HG03039 (cell line): ENCODE results near the gene PI4KA.

Experiments
- ATAC-seq: cut with Tn5 transposase; IDR thresholded peaks from one replicate; pipeline ENCODE4 v1.9.1; 2021; ENCODE audit warnings: mild to moderate bottlenecking, moderate library complexity; ENCODE audit not compliant: unreplicated experiment

Gene PI4KA

GRCh38 chr22:20819471-20819870 lies 39.1 kb downstream of the PI4KA start:
- no peak for ATAC-seq

GRCh38 chr22:20818471-20818870 lies 40.1 kb downstream of the PI4KA start:
- no peak for ATAC-seq

- ATAC-seq = no peak
These were observed 42.1 kb downstream of the PI4KA start for GRCh38 chr22:20816559-20816958.

- ATAC-seq = no peak
These were observed 43.0 kb downstream of the PI4KA start for GRCh38 chr22:20815477-20816050.

- ATAC-seq = no peak
These were observed 44.3 kb downstream of the PI4KA start for GRCh38 chr22:20814221-20814808.

GRCh38 chr22:20813056-20813455 lies 45.6 kb downstream of the PI4KA start:
- ATAC-seq = no peak

GRCh38 chr22:20811971-20812660 lies 46.5 kb downstream of the PI4KA start:
- ATAC-seq = no peak

GRCh38 chr22:20811171-20811570 lies 47.4 kb downstream of the PI4KA start:
- no peak for ATAC-seq

- ATAC-seq = no peak
These were observed 48.0 kb downstream of the PI4KA start for GRCh38 chr22:20810645-20811044.

GRCh38 chr22:20809538-20810185 lies 48.9 kb downstream of the PI4KA start:
- ATAC-seq = no peak

- ATAC-seq = no peak
These were observed 49.8 kb downstream of the PI4KA start for GRCh38 chr22:20808844-20809243.

GRCh38 chr22:20807315-20807752 lies 51.3 kb downstream of the PI4KA start:
- ATAC-seq = no peak

- no peak for ATAC-seq
These were observed 52.6 kb downstream of the PI4KA start for GRCh38 chr22:20805972-20806471.

- no peak for ATAC-seq
These were observed 54.0 kb downstream of the PI4KA start for GRCh38 chr22:20804650-20805049.

GRCh38 chr22:20803696-20804324 lies 54.8 kb downstream of the PI4KA start:
- ATAC-seq = no peak

- ATAC-seq = no peak
These were observed 55.6 kb downstream of the PI4KA start for GRCh38 chr22:20802922-20803553.

GRCh38 chr22:20802452-20802851 lies 56.2 kb downstream of the PI4KA start:
- no peak for ATAC-seq

GRCh38 chr22:20799449-20799848 lies 59.2 kb downstream of the PI4KA start:
- no peak for ATAC-seq

- ATAC-seq = no peak
These were observed 59.6 kb downstream of the PI4KA start for GRCh38 chr22:20798974-20799373.

GRCh38 chr22:20798218-20798617 lies 60.4 kb downstream of the PI4KA start:
- no peak for ATAC-seq

GRCh38 chr22:20796731-20797130 lies 61.9 kb downstream of the PI4KA start:
- ATAC-seq = no peak
